Eye (tissue), 1 donor: ENCODE data around the gene GTF3C5.
"Not testable (repeated sequence)": the region's sequence is repeated elsewhere in the genome, so short reads cannot be mapped to it uniquely, and the experiment has no call there.

Experiments used
- DNase-seq: peaks from one replicate; pipeline ENCODE4 v3.0.0-alpha.2; 2015

GTF3C5 gene

DNA sequence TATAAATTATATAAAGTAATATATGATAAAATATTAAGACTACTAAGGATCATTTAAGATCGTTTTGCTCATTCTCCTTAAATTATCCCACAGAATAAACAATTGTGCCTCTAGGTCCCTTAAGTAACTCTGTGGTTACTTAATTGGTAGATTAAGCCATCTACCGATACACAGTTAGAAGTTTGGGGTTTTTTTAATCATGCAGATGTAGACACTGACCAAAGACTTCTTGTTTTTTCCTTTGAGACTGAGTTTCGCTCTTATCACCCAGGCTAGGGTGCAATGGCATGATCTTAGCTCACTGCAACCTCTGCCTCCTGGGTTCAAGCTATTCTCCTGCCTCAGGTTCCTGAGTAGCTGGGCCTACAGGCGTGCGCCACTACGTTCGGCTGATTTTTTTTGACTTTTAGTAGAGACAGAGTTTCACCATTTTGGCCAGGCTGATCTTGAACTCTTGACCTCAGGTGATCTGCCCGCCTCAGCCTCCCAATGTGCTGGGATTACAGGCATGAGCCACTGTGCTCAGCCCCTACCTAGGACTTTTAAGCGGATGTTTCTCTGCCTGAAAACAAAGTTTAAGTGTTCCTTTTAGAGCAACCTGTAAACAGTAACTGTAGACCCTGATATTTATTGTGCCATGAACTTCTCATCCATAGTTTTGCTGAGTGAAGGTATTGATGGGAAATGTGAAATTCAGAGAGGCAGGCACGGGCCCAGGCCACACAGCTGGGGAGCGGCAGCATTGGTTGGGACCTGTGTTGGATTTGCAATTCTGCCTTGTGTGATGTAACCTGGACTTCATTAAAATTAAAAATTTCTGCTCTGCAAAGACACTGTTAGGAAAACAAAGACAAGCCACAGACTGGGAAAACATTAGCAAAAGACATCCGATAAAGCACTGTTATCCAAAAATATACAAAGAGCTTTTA is 42.6 kb downstream of the GTF3C5 start:
- DNase-seq = no peak

DNA sequence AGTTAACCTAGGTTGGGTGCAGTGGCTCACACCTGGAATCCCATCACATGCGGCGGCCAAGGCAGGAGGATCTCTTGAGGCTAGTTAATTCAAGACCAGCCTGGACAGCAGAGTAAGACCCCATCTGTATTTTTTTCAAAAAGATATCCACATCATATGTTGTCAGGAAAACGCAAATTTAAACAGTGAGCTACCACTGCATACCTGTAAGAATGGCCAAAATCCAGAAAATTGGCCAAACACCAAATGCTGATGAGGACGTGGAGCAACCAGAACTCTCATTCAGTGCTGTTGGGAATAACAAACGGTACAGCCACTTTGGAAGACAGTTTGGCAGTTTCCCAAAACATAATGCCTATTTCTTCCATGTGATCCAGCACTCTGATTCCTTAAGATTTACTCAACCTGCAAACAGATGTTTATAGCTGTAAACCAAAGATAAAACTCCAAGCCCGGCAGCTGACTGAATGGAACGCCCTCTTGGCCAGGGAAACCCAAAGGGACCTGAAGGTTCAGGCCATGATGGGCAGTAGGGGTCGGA is 43.4 kb downstream of the GTF3C5 start:
- no peak for DNase-seq

DNA sequence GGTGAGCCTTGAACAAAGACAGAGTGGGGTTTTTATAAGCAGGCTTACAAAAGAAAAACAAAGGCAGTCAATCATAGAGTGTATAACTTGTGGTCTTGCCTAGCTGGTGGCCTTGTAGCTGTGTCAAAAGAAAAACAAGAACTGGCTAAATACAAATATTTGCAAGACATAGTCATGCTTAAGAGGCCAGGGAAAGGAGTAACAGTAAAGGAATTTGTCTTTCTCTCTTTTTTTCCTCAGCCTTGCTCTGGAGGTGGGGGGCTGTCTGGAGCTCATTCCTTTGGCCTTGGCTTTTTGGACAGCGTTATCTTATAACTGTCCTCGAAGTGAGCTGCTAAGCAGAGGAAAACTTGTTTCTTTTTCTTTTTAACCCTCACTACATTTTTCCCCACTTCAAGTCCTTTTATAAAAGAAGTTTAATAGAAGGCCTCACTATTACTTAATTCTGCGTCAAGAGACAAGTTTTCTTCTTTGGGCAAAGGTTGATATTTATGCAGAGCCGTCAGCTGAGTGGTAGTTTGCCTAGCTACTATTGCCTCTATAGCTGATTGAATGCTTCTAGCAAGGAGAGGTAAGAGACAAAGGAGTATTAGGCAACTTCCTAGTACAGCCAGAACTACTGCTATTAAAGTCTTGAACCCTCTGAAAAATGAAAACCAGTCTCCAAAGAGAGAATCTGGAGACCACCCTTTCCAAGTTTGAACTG is 45.3 kb downstream of the GTF3C5 start:
- DNase-seq = no peak

DNA sequence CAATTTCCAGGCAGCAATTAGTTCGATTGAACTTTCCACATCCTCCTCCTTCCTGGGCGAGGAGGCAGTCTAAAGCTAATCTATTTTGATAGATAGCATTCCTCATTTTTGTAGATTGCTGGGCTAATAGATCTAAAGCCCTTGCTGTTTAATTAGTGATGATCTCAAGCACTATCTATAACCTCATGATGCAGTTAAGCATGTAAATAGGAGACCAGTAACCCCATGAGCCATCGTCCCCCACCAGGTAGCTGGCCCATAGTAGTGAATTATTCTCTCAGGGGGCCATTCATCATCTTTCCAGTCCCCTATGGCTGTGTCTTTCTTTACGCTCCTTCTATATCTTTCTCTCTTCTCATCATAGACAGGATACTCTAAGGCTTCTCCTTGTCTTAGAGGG is 45.9 kb downstream of the GTF3C5 start:
- no peak for DNase-seq

DNA sequence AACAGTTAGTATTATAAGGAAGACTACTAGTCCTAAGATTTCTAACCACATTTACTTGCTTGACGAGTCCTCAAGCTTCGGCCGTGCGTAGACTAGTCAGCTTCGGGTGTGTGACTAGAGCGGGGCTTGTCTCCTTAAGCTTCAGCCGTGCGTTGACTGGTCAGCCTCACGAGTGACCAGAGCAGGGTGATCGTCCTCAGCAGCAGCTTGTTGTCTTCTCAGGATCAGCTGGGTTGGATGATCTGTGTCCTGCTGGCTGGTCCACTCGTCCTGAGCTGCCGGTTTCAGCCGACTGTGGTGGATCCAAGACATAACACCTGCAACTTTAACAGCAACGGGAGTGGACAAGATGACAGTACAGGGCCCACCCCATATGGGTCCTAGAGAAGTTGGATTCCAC is 47.7 kb downstream of the GTF3C5 start:
- DNase-seq = no peak

DNA sequence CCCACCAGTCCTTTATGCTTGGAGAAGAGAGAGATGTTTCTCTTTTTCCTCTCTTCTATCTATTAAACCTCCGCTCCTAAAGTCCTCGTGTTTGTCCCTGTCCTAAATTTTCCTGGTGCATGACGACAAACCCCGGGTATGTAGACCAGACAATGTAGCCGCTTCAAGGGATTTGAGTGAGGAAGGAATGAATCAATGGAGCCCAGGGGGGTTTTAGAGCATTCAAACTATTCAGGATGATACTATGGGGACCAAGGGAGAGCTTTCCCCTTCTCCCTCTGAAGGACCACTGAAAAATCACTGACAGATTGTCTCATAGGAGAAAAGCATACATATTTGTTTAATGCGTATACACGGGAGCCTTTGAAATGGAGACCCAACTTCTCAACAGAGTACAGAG is 49.4 kb downstream of the GTF3C5 start:
- no peak for DNase-seq

DNA sequence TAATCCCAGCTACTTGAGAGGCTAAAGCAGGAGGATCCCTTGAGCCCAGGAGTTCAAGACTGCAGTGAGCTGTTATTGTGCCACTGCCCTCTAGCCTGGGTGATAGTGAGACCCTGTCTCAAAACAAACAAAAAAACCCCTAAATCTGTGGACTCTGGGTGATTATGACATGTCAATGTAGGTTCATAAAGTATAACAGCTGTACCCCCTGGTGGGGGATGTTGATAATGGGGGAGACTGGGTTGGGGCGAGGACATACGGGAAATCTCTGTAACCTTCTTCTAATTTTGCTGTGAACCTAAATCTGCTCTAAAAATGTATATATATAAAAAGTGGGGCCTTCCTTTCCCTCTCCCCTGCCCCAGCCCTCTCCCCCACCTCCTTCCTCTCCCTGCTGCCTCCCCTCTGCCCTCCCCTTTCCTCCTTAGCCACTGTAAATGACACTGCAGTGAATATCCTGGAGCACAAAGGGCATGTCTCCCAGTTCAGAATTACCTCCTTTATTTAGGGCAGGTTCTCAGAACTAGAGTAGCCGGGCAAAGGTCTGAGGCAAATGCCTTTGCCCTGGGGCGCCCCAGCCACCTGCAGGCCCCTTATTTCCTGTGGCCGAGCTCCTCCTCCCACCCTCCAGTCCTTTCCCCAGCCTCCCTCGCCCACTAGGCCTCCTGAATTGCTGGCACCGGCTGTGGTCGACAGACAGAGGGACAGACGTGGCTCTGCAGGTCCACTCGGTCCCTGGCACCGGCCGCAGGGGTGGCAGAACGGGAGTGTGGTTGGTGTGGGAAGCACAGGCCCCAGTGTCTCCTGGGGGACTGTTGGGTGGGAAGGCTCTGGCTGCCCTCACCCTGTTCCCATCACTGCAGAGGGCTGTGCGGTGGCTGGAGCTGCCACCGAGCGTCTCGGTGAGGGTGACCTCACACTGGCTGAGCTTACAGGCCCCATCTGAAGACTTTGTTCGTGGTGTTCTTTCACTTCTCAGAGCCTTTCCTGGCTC is 50.3 kb downstream of the GTF3C5 start:
- not testable (repeated sequence) for DNase-seq

DNA sequence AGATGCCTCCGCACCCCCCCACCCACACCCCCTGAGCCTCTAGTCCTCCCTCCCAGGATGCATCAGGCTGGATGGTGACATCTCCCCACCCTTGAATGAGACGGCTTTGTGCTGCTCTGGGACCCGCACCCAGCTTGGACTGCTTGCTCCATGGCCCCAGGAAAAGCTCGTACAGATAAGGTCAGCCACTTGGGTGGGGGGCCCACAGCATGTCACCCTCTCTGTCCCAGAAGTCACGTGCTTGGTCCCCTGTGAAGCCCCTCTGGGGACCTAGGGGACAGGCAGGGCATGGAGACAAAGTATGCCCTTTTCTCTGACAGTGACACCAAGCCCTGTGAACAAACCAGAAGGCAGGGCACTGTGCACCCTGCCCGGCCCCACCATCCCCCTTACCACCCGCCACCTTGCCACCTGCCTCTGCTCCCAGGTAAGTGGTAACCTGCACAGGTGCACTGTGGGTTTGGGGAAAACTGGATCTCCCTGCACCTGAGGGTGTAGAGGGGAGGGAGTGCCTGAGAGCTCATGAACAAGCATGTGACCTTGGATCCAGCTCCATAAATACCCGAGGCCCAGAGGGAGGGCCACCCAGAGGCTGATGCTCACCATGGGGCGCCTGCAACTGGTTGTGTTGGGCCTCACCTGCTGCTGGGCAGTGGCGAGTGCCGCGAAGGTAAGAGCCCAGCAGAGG is 51.3 kb downstream of the GTF3C5 start:
- not testable (repeated sequence) for DNase-seq

DNA sequence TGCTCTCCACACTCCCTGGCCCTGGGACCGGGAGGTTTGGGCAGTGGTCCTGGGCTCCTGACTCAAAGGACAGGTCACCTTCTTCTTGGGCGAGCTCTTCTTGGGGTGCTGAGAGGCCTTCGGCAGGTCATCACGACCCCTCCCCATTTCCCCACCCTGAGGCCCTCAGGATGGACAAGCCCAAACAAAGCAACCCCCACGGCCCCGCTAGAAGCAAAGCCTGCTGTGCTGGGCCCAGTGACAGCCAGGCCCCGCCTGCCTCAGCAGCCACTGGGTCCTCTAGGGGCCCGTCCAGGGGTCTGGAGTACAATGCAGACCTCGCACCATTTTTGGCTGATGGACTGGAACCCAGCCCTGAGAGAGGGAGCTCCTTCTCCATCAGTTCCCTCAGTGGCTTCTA is 52.9 kb downstream of the GTF3C5 start:
- DNase-seq = not testable (repeated sequence)

DNA sequence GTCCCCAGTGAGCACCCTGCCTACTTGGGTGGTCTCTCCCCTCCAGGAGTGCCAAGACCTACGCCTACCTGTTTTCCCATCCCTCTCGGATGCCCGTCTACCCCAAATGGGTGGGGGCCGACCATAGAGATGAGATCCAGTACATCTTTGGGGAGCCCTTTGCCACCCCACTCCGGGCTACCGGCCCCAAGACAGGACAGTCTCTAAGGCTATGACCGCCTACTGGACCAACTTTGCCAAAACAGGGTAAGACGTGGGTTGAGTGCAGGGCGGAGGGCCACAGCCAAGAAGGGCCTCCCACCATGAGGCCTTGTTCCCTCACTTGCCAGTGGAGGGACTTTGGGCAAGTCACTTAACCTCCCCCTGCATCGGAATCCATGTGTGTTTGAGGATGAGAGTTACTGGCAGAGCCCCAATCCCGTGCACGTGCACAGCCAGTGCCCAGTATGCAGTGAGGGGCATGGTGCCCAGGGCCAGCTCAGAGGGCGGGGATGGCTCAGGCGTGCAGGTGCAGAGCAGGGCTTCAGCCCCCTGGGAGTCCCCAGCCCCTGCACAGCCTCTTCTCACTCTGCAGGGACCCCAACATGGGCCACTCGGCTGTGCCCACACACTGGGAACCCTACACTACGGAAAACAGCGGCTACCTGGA is 55.5 kb downstream of the GTF3C5 start:
- DNase-seq = not testable (repeated sequence)

DNA sequence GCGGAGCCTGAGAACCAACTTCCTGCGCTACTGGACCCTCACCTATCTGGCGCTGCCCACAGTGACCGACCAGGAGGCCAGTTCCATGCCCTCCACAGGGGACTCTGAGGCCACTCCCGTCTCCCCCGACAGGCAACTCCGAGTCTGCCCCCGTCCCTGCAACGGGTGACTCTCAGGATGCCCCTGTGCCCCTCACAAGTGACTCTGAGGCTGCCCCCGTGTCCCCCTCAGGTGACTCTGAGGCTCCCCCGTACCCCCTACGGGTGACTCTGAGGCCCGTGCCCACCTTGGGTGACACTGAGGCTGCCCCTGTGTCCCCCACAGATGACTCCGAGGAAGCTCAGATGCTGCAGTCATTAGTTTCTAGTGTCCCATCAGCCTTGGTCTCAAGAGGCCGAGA is 56.1 kb downstream of the GTF3C5 start:
- no peak for DNase-seq

DNA sequence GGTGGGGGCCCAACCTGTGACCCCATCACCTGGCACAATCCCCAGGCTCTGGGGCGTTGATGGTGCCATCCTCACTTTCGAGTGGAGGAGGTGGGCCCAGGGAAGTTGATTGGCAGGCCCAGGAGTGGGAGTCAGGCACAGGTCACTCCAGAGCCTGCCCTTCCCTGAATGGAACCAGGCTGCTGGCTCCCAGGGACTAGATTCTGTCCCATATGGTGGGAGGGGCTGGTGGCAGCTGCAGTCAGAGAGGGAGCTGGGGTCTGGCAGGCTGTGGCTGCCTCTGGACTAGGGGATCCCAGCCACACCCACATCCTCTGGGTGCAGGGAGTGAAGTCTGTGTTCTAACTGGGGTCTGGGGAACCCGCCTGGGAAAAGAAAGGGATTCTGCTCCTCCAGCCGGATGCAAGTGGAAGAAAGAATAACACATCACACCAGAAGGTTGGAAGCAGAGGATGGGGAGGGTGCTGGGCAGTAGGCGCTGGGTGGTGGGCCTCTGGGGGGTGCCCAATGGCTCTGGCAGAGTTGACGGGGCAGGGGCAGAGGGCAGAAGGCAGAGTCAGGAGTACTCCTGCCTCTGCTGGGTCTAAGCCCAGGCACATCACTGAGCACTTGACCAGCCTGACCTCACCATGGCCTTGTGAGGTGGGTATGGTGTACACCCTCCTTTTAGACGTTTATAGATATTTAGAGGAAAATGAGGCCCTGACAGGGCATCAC is 56.8 kb downstream of the GTF3C5 start:
- DNase-seq = peak; percentile 21

DNA sequence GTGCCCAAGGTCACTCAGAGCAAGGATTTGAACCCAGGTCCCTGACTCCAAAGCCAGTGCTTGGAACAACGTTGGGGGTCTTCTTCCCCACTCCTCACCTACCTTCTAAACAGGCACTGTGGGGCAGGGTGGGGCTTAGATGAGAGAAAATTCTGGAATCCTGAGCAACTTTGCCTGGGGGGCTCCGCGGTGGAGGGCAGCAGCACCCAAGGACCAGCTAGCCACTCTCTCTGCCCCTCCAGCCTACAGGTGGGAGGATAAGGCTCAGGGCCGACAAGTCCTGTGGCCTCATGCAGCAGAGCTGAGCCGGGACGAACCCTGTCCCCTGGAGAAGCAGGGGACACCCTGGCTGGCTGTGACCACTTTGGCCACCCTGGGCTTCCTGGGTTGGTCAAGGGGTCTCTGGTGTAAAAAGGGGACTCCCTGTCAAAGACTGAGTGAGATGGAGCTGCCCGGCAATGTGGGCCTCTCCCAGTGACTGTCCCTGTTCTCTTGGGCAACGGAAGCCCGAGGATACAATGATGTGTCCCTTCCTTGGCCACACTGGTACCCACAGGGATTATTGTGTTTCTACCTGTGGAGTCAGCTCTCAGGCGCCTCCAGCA is 57.5 kb downstream of the GTF3C5 start:
- DNase-seq = no peak

DNA sequence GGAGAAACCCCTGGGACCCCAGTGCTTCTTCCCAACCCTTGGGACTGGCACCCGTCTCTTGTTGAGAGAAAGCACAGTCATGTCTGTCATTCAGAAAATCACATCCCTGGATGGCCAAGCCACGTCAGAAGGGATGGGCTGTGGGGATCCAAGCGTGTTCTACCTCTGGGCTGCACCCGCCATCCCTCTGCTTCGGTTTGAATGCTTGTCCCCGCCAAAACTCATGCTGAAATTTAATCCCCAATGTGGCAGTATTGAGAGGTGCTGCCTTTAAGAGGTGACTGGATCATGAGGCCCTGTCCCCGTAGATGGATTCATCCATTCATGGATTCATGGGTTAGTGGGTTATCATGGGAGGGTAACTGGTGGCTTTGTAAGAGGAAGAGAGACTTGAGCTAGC is 58.0 kb downstream of the GTF3C5 start:
- no peak for DNase-seq

DNA sequence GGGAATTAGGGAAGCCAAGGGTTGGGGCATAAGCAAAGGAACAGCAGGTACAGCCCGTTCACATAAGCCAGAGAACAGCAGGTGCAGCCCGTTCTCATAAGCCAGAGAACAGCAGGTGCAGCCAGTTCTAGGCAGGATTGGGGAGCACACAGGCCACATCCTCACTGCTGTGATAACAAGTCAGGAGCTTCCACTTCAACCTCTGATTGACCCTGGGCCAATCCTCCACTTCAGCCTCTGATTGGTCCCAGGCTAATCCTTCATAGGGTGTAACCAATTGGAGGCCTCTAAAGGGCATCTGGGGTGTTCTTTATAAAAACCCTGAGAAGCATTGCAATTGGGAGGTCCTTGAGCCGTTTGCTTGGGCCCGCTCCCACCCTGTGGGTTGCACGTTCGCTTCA is 58.5 kb downstream of the GTF3C5 start:
- no peak for DNase-seq

DNA sequence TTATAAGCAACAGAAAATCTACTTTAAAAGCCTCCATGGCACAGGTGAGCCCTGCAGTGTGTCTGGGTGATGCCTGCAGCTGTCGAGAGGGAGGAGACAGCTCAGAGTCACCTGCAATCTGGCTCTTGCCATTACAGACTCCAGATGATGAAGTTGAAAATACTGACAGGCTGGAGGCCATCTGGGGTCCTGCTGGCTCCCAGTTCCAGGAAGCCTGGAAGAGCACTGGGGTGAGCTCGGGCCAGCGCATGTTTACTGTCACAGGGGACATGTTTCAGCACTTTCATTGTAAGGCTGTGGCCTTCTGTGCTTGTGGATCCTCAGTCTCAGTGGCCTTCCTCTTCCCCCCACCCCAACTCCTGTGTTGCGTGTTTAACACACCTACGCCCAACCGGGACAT is 59.4 kb downstream of the GTF3C5 start:
- no peak for DNase-seq

DNA sequence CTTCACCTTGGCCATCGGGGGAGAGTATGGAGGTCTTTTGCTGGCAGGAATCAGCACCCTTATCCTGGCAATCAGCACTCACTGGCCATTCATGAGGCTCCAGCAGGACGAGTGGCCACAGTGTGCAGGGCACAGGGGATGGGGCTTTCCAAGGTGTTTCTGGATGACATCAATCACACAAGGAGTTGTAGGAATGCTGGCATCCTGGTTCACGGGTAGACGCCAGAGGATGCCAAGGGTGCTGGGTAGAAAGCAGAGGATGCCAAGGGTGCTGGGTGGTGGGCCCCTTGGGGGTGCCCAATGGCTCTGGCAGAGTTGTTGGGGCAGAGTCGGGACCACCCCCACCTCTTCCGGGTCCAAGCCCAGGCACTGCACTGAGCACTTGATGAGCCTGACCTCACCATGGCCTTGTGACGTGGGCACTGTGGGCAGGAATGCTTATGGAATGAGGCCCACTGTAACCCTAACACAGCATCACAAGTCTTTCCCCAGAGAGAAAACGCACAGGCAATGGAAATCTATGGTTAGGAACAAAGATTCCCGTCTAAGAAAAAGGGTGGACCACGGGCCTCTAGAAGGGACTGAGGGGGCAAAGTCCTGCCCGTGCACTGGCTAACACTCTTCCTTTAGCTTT is 60.1 kb downstream of the GTF3C5 start:
- DNase-seq = no peak

DNA sequence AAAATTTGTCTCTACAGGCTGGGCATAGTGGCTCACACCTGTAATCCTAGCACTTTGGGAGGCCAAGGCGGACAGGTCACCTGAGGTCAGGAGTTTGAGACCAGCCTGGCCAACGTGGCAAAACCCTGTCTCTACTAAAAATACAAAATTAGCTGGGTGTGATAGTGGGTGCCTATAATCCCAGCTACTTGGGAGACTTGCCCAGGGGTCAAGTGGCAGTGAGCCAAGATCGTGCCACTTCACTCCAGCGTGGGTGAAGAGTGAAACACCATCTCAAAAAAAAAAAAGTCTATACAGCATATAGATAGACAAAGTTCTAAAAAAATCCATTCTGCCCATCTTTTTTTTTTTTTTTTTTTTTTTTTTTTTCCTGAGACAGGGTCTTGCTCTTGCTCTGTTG is 63.6 kb downstream of the GTF3C5 start:
- not testable (repeated sequence) for DNase-seq

DNA sequence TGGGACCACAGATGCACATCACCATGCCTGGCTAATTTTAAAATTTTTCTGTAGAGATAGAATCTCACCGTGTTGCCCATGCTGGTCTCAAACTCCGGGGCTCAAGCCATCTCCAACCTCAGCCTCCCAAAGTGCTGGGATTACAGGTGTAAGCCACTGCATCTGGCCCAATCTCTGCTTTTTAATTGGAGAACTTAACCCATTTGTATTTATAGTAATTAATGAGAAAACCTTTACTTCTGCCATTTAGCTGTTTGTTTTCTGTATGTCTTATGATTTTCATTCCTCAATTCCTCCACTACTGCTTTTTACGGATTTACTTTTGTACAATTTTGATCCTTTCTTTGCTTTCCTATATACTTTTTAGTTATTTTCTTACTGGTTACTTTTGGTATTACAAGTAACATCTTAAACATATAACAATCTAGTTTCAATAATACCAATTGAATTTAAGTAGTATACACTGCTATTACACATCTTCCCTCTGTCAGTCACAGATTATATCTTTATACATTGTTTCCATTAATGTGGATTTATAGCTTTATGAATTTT is 64.1 kb downstream of the GTF3C5 start:
- DNase-seq = no peak
